Caki2 (cell line): ENCODE data around the gene RAD50. TPM values are rescaled to one million over a fixed set of nuclear protein-coding genes. Genes with fewer than 3 reads are reported as not detected.

Source experiments
- DNase-seq: peaks from one replicate; pipeline ENCODE4 v3.0.0-alpha.2; 2015; ENCODE audit warnings: low read depth
- in situ Hi-C: cut with HindIII; loops from 2 replicates; pipeline ENCODE4 v1.10.0; 2016; ENCODE audit warnings: low sequenced_read_pairs, low pct_unique_long_range_greater_than_20kb, mixed read lengths
- total RNA-seq: library from RNA; depleted of rRNA; stranded (reverse); fragments of >200 nt; shearing (Covaris generic); gene quantifications from 2 replicates; pipeline ENCODE4 v1.2.3, GENCODE V29; 2014; ENCODE audit warnings: low replicate concordance

The RAD50 gene
- total RNA-seq, 1 experiment from 2014 or later = 19.6 TPM

DNA sequence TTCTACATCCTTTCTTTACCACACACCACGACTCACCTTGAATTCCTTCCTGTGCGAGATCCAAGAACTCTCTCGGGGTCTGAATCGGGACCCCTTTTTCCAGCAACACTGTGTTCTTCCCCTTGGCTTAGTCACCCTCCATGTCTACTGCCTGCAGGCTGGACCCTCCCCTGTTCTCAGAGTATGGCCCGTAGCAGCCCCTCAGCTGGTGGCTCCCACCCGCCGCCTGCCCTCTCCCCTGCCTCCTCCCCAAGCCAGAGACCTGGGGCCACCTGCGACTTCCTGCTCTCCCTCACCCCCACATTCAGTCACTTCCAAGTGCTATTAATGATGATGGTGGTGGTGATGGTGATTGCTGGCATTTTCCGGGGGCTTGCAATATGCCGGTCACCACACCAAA lies 110.5 kb downstream of the RAD50 start:
- no peak for DNase-seq
- in situ Hi-C loops = no loop called here

DNA sequence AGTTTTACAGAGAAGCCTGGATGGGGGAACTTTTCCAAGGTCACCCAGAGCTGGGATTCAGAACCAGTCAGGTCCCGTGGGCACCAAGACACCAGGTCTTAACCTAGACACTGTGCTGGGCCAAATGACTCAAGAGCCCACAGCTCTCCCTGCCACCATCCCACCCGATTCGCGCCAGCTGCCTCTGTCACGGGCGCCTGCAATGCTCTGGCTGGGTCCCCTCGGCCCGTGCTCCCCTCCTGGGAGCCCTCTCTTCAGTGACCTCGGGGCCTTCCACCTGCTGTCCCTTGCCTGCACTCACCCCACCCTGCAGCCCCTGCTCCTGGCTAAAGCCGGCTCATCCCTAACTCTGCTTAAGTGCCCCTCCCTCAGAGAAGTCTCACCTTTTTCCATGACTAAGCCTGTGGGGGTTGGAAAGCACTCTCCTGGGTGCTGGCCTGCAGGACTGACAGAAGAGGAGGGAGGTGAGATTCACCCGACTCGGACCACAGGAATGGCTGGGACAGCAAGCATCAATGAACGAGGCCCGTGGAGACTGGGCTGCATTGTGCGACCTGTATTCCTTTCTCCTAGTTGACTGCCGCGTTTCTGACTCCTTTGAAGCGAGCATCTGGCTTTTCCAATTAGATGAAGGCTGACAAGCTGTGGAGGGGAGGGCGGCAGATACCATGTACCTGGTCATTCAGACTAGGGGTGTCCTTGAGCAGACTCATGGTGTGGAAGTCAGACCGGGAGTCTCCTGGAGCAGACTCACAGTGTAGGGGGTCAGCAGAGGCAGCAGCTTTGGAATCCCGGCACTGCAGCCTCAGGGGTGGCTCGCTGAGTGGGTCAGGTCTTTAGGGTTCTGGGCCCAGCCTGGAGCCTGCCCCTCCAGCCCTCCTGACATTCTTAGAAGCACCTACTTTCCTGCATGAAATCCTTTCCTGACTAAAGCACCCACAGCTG lies 111.3 kb downstream of the RAD50 start:
- in situ Hi-C loops = no loop called here
- no peak for DNase-seq

DNA sequence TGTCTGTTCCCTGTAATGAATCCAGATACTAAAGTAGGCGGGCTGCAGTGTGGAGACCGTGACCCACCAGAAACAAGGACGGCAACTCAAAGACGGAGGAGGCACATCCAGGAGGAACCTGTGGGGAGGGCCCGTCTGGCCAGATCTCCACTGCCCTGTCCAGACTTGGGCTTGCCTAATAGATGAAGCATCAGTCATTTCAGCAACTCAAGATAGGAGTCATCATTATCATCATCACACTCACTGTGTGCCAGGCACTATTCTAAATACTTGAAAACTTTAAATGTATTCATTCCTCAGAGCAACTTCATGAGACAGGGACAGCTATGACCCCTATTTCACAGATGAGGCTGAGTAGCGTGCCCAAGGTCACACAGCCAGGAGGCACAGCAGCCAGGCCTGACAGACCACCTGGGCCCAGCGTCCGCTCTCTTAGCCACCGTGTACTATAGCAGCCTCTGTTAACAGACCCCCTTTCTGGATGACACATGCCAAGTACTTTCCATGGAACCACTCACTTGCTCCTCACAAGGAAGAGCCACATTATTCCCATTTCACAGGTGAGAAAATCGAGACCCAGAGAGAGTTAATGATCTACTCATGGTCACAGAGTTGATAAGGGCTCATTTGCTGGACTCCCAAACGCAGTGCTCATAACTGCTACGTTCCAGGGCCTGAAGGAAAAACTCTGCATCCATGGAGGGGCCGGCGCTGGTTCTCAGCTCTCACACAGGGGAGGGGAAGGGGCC lies 112.1 kb downstream of the RAD50 start:
- DNase-seq = no peak
- in situ Hi-C loops = no loop called here

GRCh38 chr5:132669455-132669820 lies 112.7 kb downstream of the RAD50 start:
- in situ Hi-C loops = no loop called here
- no peak for DNase-seq

- in situ Hi-C loops = no loop called here
Observed at GRCh38 chr5:132669966-132670882, 113.4 kb downstream of the RAD50 start.

GRCh38 chr5:132671000-132671399 lies 114.2 kb downstream of the RAD50 start:
- DNase-seq = no peak
- in situ Hi-C loops = no loop called here

More at GRCh38 chr5:132669966-132670882, 113.4 kb downstream of the RAD50 start:
- DNase-seq = no peak

- in situ Hi-C loops = no loop called here
Observed at GRCh38 chr5:132673488-132673887, 116.7 kb downstream of the RAD50 start.

DNA sequence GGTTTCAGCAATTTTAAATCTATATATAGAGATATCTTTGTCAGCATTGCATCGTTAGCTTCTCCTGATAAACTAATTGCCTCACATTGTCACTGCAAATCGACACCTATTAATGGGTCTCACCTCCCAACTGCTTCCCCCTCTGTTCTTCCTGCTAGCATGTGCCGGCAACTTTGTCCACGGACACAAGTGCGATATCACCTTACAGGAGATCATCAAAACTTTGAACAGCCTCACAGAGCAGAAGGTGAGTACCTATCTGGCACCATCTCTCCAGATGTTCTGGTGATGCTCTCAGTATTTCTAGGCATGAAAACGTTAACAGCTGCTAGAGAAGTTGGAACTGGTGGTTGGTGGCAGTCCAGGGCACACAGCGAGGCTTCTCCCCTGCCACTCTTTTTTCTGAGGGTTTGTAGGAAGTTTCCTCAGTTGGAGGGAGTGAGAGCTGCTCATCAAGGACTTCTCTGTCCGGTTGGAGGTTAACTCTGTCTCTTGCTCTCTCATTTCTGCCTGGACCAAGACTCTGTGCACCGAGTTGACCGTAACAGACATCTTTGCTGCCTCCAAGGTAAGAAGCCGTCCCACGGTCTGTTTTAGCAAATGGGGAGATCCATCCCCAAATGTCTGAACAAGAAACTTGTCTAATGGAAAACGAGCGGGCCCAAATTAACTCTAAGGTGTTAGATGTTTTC lies 117.3 kb downstream of the RAD50 start, which contains the start of gene IL4:
IL4 (plus strand) TSS at position 51 of the 692 bp plus-strand sequence; CDS start at position 113, 62 bp downstream.
- in situ Hi-C loops = no loop called here
- no peak for DNase-seq

More at GRCh38 chr5:132673488-132673887, 116.7 kb downstream of the RAD50 start:
- no peak for DNase-seq

DNA sequence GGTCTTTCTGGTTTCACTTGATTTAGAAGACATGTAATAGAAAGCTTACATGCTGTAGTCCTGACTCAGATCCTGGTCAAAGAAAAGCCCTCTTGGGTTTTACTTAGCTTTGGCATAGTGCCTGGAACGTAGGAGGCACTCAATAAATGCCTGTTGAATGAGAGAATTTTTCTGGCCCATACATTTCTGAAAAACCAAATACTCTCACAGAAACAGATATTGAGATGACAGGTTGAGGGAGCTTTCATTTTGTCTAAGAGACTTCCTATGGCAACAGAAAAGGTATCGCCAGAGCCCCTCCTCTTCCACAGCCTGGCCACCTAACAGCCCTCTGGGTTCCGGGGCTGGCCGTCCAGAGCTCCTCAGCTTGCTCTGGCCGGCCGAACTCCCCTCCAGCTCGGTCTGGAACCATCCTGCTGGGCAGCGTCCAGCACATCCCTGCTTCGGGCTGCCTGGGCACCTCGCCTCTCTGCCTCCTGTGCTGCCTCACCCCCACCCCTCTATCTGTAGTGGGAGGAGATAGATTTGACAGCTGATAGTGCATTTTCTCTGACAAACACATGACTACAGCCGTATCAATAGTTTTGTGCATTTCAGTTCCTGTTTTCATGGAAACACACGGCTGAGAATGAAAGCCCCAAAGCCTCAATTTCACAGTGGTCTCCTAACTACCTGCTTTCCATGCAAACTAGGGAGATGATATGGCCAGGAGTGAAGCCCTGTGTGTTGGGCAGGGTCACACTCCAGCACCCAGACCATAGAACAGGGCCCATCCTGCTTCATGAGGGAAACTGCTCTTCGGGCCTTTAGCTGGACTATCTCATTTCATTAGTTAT lies 118.1 kb downstream of the RAD50 start:
- in situ Hi-C loops = no loop called here

GRCh38 chr5:132675936-132676689 lies 119.3 kb downstream of the RAD50 start:
- in situ Hi-C loops = no loop called here
- no peak for DNase-seq

More for the DNA sequence above, 118.1 kb downstream of the RAD50 start:
- no peak for DNase-seq

GRCh38 chr5:132677191-132677590 lies 120.4 kb downstream of the RAD50 start:
- DNase-seq = peak; percentile 82
- in situ Hi-C loops = no loop called here

GRCh38 chr5:132677682-132678400 lies 121.1 kb downstream of the RAD50 start:
- DNase-seq = no peak
- in situ Hi-C loops = no loop called here

GRCh38 chr5:132678735-132679134 lies 122.0 kb downstream of the RAD50 start:
- in situ Hi-C loops = no loop called here
- DNase-seq = no peak

DNA sequence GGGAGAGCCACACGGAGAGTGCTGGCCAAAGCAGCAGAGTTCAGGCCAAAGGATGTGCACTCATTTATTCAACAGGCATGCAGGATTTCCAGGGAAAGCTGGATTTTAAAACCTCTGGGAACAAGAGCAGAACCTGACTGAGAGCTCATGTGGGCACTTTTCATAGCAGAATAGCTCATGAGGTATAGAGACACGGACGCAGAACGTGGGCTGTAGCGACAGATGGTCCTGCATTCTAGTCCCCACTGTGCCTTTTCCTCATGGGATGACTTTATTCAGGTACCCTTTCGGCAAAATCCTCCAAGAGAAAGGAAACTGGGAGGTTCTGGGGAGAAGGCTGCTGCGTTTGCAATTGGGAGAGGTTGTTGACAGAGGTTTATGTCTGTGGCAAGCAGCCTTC lies 122.4 kb downstream of the RAD50 start:
- no peak for DNase-seq
- in situ Hi-C loops = no loop called here

DNA sequence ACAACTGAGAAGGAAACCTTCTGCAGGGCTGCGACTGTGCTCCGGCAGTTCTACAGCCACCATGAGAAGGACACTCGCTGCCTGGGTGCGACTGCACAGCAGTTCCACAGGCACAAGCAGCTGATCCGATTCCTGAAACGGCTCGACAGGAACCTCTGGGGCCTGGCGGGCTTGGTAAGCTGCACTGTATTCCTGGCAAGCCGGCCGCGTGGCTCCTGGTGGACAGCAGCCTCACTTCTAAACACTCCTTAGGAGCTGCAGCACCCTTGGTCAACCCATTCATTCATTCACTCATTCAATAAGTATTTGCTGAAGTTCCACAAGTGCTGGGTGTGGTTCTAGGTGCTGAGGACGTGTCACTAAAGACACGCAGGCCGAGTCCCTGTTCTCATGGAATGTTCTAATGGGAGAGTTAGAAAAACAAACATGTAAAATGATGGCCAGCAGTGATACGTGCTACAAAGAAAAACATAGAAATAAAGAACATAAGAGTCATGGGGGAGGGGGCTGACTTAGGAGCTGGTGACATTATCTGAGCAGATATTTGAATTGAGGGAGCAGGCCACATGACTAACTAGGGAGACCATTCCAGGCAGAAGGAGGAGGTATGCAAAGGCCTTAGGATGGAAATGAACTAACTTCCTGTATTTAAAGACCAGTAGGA lies 123.1 kb downstream of the RAD50 start:
- no peak for DNase-seq
- in situ Hi-C loops = no loop called here
